ENCODE results near the gene RAD51B. TPM values are rescaled to one million over a fixed set of nuclear protein-coding genes. Genes with fewer than 3 reads are reported as not detected.

The RAD51B gene
- total and polyA plus RNA-seq, 3 donors from 2014 or later: 5.5 to 22.5 (median 19.1) TPM

DNA sequence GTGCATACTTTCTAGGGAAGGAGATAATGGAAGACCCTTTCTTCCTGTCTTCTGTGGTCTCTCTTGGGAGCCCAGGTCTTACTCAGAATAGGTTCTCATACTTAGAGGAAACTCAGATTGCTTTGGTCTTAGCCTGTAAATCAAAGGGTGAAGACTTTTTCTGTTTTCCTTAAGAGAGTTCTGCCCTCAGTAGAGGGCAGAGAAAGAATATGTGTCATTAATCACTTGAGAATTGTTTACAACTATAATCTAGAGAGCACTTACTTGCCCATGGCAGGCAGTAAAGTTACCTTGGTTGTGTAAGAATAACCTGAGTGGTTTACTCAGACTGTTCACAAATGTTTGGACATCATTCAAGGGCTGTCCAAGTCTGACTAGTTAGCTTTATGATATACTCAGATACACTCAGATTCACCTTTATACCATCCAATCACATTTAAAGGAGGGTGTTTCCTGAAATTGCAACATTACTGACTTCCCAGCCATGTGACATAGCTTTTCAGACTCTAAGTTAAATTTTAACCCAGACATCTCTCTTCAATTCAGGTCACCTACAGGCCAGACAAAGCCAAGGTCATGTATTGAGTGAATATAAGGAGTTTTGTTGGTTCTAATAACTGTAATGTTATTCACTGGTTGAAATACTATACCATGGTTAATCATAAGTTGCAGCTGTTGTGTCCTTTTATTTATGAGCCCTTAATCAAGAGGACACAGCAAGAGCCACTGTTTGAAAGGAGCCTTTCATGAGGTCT lies 372.2 kb downstream of the RAD51B start:
- Histone ChIP-seq H3K36me3 (ENCODE audit: low read depth, missing control alignments) (no peaks in the 10 kb centered on the region), H3K4me1 (no peaks in the 10 kb centered on the region), H3K27ac (no peak overlapping the region), H3K27me3 (no peaks in the 10 kb centered on the region), H3K9me3 (no peaks in the 10 kb centered on the region), H3K4me3 (no peak overlapping the region)
- intact Hi-C loops (cut with DNase I; ENCODE audit: low total_unique reads): no loop called here
- TF ChIP-seq, protein P1, sequence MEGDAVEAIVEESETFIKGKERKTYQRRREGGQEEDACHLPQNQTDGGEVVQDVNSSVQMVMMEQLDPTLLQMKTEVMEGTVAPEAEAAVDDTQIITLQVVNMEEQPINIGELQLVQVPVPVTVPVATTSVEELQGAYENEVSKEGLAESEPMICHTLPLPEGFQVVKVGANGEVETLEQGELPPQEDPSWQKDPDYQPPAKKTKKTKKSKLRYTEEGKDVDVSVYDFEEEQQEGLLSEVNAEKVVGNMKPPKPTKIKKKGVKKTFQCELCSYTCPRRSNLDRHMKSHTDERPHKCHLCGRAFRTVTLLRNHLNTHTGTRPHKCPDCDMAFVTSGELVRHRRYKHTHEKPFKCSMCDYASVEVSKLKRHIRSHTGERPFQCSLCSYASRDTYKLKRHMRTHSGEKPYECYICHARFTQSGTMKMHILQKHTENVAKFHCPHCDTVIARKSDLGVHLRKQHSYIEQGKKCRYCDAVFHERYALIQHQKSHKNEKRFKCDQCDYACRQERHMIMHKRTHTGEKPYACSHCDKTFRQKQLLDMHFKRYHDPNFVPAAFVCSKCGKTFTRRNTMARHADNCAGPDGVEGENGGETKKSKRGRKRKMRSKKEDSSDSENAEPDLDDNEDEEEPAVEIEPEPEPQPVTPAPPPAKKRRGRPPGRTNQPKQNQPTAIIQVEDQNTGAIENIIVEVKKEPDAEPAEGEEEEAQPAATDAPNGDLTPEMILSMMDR (IDR thresholded peaks at IDR 0.05): no peak
- no peak for TF ChIP-seq POLR2A (IDR thresholded peaks at IDR 0.05)
- no peak for DNase-seq

DNA sequence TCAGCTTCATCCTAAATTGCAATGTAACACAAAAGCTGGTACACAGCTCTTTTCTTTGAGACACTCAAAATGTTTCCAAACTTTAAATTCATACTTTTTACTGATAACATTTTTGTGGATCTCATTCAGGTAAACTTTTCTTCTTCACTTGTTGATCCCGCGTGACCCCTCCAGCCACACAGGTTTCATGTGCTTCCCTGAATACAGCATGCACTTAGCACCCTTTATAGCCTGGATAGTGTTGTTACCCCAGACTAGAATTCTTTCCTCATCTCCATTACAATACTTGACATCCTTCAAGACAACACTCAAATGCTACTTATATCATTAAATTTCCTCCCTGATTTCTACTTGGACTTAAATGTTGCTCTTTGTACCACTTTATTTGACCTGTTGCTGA lies 373.4 kb downstream of the RAD51B start:
- WGBS, 2 donors: 68 to 89% methylated on average over 2 of the region's 2 CpGs
- no peak for TF ChIP-seq POLR2A (IDR thresholded peaks at IDR 0.05)
- TF ChIP-seq, protein P1 (IDR thresholded peaks at IDR 0.05): no peak
- H3K9me3 ChIP-seq: no peaks in the 10 kb centered on the region
- no peaks in the 10 kb centered on the region for H3K36me3 ChIP-seq (ENCODE audit: low read depth, missing control alignments)
- H3K27me3 ChIP-seq: no peaks in the 10 kb centered on the region
- no peak for DNase-seq
- intact Hi-C loops (cut with DNase I; ENCODE audit: low total_unique reads): no loop called here
- H3K4me1 ChIP-seq: no peaks in the 10 kb centered on the region
- H3K27ac ChIP-seq: peak overlapping the region in 1 of 2 donors; percentile 8
- H3K4me3 ChIP-seq: no peak overlapping the region

DNA sequence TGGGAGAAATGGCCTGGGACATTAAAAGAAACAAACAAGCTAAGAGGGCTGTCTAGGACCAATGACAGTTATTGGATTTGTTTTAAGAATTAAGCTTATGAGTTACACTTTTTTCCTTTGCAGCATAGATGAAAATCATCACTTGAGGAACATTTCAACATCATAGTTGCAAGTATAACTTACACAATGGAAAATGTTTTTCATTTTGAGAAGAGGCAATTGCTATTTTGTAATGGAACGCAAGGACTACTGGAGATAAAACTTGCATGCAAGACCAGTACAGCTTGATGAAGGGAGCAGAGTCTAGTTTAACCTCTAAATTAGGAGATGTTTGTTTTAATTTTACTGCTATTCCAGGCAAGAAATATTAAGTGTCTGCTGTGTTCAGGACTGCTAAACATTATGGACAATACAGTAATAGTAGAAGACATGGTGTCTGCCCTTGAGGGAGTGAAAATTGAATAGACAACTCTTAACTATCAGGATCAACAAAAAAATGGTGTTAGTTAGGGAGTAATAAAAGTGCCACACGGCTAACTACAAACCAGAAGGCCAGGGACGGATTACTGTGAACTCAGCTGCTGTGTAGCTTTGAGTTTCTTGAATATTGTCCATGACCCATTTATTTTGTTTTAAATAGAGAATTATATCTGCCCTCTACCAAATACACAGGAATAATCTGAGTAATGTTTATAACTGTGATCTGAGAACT lies 374.5 kb downstream of the RAD51B start:
- Histone ChIP-seq H3K4me3 (no peak overlapping the region), H3K27me3 (no peaks in the 10 kb centered on the region), H3K27ac (peak overlapping the region in 1 of 2 donors; percentile 63), H3K36me3 (ENCODE audit: low read depth, missing control alignments) (no peaks in the 10 kb centered on the region), H3K9me3 (no peaks in the 10 kb centered on the region), H3K4me1 (peaks cover 6% of the 10 kb centered on the region)
- 40 to 50% methylated on average over 3 of the region's 3 CpGs for WGBS, 2 donors
- intact Hi-C loops (cut with DNase I; ENCODE audit: low total_unique reads): no loop called here
- no peak for TF ChIP-seq POLR2A (IDR thresholded peaks at IDR 0.05)
- TF ChIP-seq, protein P1 (IDR thresholded peaks at IDR 0.05): no peak
- no peak for DNase-seq

DNA sequence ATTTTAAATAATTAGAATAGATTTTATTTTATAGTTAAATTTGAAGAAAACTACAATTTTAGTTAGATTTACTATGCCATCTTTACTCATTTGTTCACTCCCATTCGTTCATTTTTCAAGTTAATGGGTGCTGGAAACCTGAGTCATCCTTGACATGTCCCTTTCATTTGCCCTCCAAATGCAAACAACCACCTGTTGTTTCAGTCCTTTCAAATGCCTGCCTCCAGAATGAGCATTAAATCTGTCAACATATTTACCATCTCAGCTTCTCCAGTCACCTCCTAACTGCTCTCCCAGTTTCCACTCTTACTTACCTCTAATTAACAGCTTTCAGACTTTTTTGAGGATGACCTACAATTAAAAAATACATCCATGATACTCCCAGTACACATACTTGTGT lies 375.5 kb downstream of the RAD51B start:
- Histone ChIP-seq H3K27me3 (no peaks in the 10 kb centered on the region), H3K9me3 (no peaks in the 10 kb centered on the region), H3K27ac (peak overlapping the region in 1 of 2 donors; percentile 63), H3K4me1 (peaks cover 16% of the 10 kb centered on the region), H3K4me3 (no peak overlapping the region), H3K36me3 (ENCODE audit: low read depth, missing control alignments) (no peaks in the 10 kb centered on the region)
- DNase-seq: no peak
- intact Hi-C loops (cut with DNase I; ENCODE audit: low total_unique reads): no loop called here
- 65 to 75% methylated on average over 1 of the region's 1 CpG for WGBS, 2 donors
- TF ChIP-seq POLR2A (IDR thresholded peaks at IDR 0.05): no peak

DNA sequence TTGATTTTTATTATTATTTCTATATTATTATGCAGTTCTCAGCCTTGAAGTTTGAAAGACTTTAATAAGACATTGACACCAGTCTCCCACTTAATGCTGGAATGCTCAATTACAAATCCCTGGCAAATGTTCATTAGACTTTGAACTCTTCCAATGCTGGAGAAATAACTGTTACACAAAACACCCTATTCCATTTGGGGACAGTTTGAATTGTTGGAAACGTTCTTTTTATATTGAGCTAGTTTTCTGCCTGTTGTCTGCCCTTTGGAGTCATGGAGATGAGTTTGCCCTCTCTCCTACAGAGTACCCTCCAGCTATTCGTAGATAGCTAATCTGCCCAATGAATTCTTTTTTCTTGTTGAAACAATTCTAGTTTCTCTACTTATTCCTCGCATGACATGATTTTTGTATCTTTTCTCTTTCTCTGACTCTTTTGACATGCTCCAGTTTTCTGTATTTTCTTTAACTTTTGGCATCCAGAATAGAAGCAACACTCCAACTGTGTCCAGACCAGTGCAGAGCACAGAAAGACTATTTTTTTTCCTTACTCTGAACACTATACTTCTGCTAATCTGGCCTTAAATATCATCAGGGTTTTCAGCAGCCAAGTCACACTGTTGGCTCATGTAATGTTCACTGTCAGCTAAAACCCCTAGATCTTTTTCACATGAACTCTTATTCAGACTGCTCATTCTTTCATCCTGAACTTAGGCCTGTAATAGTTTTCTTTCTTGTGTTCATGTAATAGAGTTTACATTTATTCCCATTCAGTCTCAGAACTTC lies 379.3 kb downstream of the RAD51B start:
- no peaks in the 10 kb centered on the region for H3K9me3 ChIP-seq
- H3K27me3 ChIP-seq: no peaks in the 10 kb centered on the region
- DNase-seq: no peak
- H3K36me3 ChIP-seq (ENCODE audit: low read depth, missing control alignments): no peaks in the 10 kb centered on the region
- no peak overlapping the region for H3K4me3 ChIP-seq
- H3K27ac ChIP-seq: peak overlapping the region; percentile 15 to 81
- intact Hi-C loops (cut with DNase I; ENCODE audit: low total_unique reads): no loop called here
- TF ChIP-seq, protein P1 (IDR thresholded peaks at IDR 0.05): no peak
- no peak for TF ChIP-seq POLR2A (IDR thresholded peaks at IDR 0.05)
- 33 to 40% methylated on average over 3 of the region's 3 CpGs for WGBS, 2 donors
- peaks cover 19% of the 10 kb centered on the region for H3K4me1 ChIP-seq
